Bronchial epithelial cell (primary cell): ENCODE results near the gene CMTM1. TPM values are rescaled to one million over a fixed set of nuclear protein-coding genes. Genes with fewer than 3 reads are reported as not detected.

ENCODE experiments used
- DNase-seq: peaks from one replicate; pipeline ENCODE4 v3.0.0-alpha.2; 2010; ENCODE audit warnings: low read depth
- FAIRE-seq: peaks from 2 replicates; lab custom pipeline; 2011; peaks lifted over from hg19 to GRCh38; lab: Jason Lieb, UNC
- H3K27me3 ChIP-seq: 2 replicates; pipeline ENCODE4 v1.5.1; 2011; ENCODE audit warnings: low read length; ENCODE audit not compliant: control insufficient read depth, insufficient read depth
- H3K36me3 ChIP-seq: 2 replicates; pipeline ENCODE4 v1.5.1; 2011; ENCODE audit warnings: low read length; ENCODE audit not compliant: control insufficient read depth, insufficient read depth
- H3K4me3 ChIP-seq: 2 replicates; pipeline ENCODE4 v1.5.1; 2011; ENCODE audit warnings: mild to moderate bottlenecking, low read depth, low read length, control low read depth
- total RNA-seq: library from RNA; depleted of rRNA; stranded (reverse); fragments of >200 nt; gene quantifications from 2 replicates; pipeline ENCODE4 v1.2.1, GENCODE V29; 2014
- TF ChIP-seq, protein P1 (sequence below): IDR thresholded peaks from 2 replicates; pipeline ENCODE4 v1.5.1; 2011; ENCODE audit warnings: mild to moderate bottlenecking, moderate library complexity, low read length, control low read depth, inconsistent platforms; ENCODE audit not compliant: insufficient read depth, severe bottlenecking

Gene CMTM1
- total RNA-seq, 1 donor from 2014 or later, result 0.26 TPM

- TF ChIP-seq, protein P1, sequence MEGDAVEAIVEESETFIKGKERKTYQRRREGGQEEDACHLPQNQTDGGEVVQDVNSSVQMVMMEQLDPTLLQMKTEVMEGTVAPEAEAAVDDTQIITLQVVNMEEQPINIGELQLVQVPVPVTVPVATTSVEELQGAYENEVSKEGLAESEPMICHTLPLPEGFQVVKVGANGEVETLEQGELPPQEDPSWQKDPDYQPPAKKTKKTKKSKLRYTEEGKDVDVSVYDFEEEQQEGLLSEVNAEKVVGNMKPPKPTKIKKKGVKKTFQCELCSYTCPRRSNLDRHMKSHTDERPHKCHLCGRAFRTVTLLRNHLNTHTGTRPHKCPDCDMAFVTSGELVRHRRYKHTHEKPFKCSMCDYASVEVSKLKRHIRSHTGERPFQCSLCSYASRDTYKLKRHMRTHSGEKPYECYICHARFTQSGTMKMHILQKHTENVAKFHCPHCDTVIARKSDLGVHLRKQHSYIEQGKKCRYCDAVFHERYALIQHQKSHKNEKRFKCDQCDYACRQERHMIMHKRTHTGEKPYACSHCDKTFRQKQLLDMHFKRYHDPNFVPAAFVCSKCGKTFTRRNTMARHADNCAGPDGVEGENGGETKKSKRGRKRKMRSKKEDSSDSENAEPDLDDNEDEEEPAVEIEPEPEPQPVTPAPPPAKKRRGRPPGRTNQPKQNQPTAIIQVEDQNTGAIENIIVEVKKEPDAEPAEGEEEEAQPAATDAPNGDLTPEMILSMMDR, result no peak
These were observed 31.0 kb downstream of the CMTM1 start for GRCh38 chr16:66596986-66597848.

DNA sequence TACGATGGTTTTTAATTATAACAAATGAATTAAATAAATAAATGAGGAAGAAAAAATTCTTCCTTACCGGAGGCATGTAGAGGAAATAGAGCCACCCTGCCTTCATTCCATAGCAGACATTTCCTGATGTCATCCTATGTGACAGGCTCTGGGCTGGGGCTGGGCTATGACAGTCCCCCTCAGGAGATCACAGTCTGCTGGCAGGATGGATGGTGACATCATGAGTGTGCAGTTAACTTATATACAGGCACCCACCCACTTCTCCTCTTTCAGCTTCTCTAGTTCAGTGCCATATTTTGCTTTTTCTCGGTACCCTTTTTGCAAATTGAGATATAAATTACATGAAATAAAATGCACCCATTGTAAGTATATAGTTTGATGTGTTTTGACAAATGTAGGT lies 31.9 kb downstream of the CMTM1 start:
- DNase-seq (no peak), FAIRE-seq (no peak)
- Histone ChIP-seq H3K36me3 (no peaks in the 10 kb centered on the region), H3K27me3 (no peaks in the 10 kb centered on the region), H3K4me3 (no peak overlapping the region)
- TF ChIP-seq, protein P1, result no peak

More at GRCh38 chr16:66596986-66597848, 31.0 kb downstream of the CMTM1 start:
- Histone ChIP-seq H3K36me3 (no peaks in the 10 kb centered on the region), H3K27me3 (no peaks in the 10 kb centered on the region), H3K4me3 (no peak overlapping the region)
- FAIRE-seq (no peak), DNase-seq (no peak)

GRCh38 chr16:66599726-66600125 lies 33.5 kb downstream of the CMTM1 start:
- no peak for DNase-seq
- Histone ChIP-seq H3K27me3 (no peaks in the 10 kb centered on the region), H3K4me3 (no peak overlapping the region), H3K36me3 (no peaks in the 10 kb centered on the region)
- no peak for FAIRE-seq
- TF ChIP-seq, protein P1, result no peak

GRCh38 chr16:66600477-66600876 lies 34.2 kb downstream of the CMTM1 start:
- H3K4me3 ChIP-seq, result no peak overlapping the region
- no peak for FAIRE-seq
- TF ChIP-seq, protein P1, result no peak
- no peaks in the 10 kb centered on the region for H3K27me3 ChIP-seq
- no peaks in the 10 kb centered on the region for H3K36me3 ChIP-seq
- no peak for DNase-seq

DNA sequence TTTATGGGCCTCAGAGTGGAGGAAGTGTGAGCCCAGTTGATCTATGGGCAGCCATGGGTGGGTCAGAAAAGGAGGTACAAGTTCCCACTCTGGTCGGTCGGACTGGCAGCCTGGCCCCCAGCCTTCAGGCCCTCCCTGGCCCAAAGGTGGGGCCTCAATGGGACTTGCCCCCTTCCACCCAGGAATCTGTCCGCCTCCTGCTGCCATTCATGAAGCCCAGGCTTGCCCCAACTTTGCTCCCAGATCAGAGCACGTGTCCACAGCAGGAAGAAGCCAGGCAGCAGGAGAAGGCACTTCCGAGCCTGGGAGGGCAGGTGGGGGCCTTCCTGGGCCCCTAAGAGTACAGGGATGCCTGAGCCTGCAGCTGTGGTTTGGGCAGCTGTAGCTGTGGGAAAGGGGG lies 35.2 kb downstream of the CMTM1 start:
- Histone ChIP-seq H3K36me3 (no peaks in the 10 kb centered on the region), H3K27me3 (no peaks in the 10 kb centered on the region), H3K4me3 (no peak overlapping the region)
- no peak for FAIRE-seq
- no peak for DNase-seq
- TF ChIP-seq, protein P1, result no peak
